Fibroblast of lung (primary cell): ENCODE measurements around the gene ABO. TPM values are rescaled to one million over a fixed set of nuclear protein-coding genes. Genes with fewer than 3 reads are reported as not detected.

Experiments used
- DNase-seq, 2 donors: peaks; one replicate each; pipeline versions ENCODE4 v3.0.0 to v3.0.0-alpha.2; 2010; ENCODE audit warnings: low read depth in 2 of 2
- H2AFZ ChIP-seq: 2 replicates; pipeline ENCODE4 v1.5.1; 2012; ENCODE audit warnings: low read length, control low read depth, inconsistent platforms
- H3K27ac ChIP-seq: 2 replicates; pipeline ENCODE4 v1.5.1; 2011; ENCODE audit warnings: low read length, control low read depth; ENCODE audit not compliant: insufficient read depth
- H3K27me3 ChIP-seq: 2 replicates; pipeline ENCODE4 v1.5.1; 2011; ENCODE audit warnings: mild to moderate bottlenecking, low read length; ENCODE audit not compliant: control insufficient read depth, insufficient read depth
- H3K36me3 ChIP-seq: 2 replicates; pipeline ENCODE4 v1.5.1; 2011; ENCODE audit warnings: low read length; ENCODE audit not compliant: control insufficient read depth, insufficient read depth
- H3K4me1 ChIP-seq: 2 replicates; pipeline ENCODE4 v1.5.1; 2011; ENCODE audit warnings: low read length; ENCODE audit not compliant: control insufficient read depth, insufficient read depth; ENCODE audit errors: extremely low read depth
- H3K4me2 ChIP-seq: 2 replicates; pipeline ENCODE4 v1.5.1; 2011; ENCODE audit warnings: low read length, control low read depth; ENCODE audit not compliant: insufficient read depth; ENCODE audit errors: extremely low read depth
- H3K4me3 ChIP-seq, 4 experiments: fragments of 200-600 bp in 1 of 4; sonication (generic) in 1 of 4; replicated peaks in 1 of 4; 2 replicates each; pipeline ENCODE4 v1.5.1; 2011 to 2016; ENCODE audit warnings: low read length in 4 of 4, low read depth in 3 of 4, mild to moderate bottlenecking in 3 of 4, control low read depth in 2 of 4, inconsistent platforms in 1 of 4, mixed read lengths in 1 of 4; ENCODE audit not compliant: insufficient read depth in 1 of 4; ENCODE audit errors: control extremely low read depth in 1 of 4
- H3K79me2 ChIP-seq: 2 replicates; pipeline ENCODE4 v1.5.1; 2012; ENCODE audit warnings: mild to moderate bottlenecking, low read length, inconsistent platforms; ENCODE audit not compliant: control insufficient read depth, insufficient read depth
- H3K9ac ChIP-seq: 2 replicates; pipeline ENCODE4 v1.5.1; 2011; ENCODE audit warnings: mild to moderate bottlenecking, low read length, control low read depth; ENCODE audit not compliant: insufficient read depth
- H3K9me3 ChIP-seq: 2 replicates; pipeline ENCODE4 v1.5.1; 2012; ENCODE audit warnings: low read depth, low read length; ENCODE audit not compliant: control insufficient read depth, insufficient read depth
- H4K20me1 ChIP-seq: 2 replicates; pipeline ENCODE4 v1.5.1; 2011; ENCODE audit warnings: low read length; ENCODE audit not compliant: control insufficient read depth, insufficient read depth; ENCODE audit errors: extremely low read depth
- CTCF ChIP-seq, 2 donors: IDR thresholded peaks in 1 of 2; conservative IDR thresholded peaks in 1 of 2; 1 replicate in 1 of 2; 2 replicates in 1 of 2; pipeline ENCODE4 v1.5.1; 2011 to 2012; ENCODE audit warnings: low read length in 2 of 2, control low read depth in 1 of 2, inconsistent platforms in 1 of 2, low read depth in 1 of 2, mild to moderate bottlenecking in 1 of 2
- EZH2 ChIP-seq: IDR thresholded peaks from 2 replicates; pipeline ENCODE4 v1.5.1; 2012; ENCODE audit warnings: low read length, control low read depth, mild to moderate bottlenecking; ENCODE audit errors: missing control alignments
- polyA plus RNA-seq, 2 donors: library from polyadenylated mRNA; depleted of rRNA in 1 of 2; stranded (reverse) in 1 of 2; unstranded in 1 of 2; fragments of >200 nt; gene quantifications; 2 replicates each; pipeline ENCODE4 v1.2.1, GENCODE V29; 2011 to 2012; ENCODE audit warnings: missing spikeins in 1 of 2
- total RNA-seq: library from RNA; depleted of rRNA; stranded (reverse); fragments of >200 nt; gene quantifications from 2 replicates; pipeline ENCODE4 v1.2.1, GENCODE V29; 2014

The ABO gene
- total and polyA plus RNA-seq, 2 donors (not counting 1 experiment from before 2014, with no cell fraction given) = not detected

- H3K4me3 ChIP-seq = no peak overlapping the region
- no peak for DNase-seq
- no peak for TF ChIP-seq EZH2
- TF ChIP-seq CTCF (conservative IDR thresholded peaks at IDR 0.05 in 1 of 2, IDR thresholded peaks at IDR 0.05 in 1 of 2; ENCODE audit: low read depth in 1 of 2, low read length in 2 of 2) = no peak
- no peak overlapping the region for H3K9ac ChIP-seq
- H3K27ac ChIP-seq = no peak overlapping the region
- no peaks in the 10 kb centered on the region for H4K20me1 ChIP-seq
- H3K27me3 ChIP-seq = peaks cover 21% of the 10 kb centered on the region
- H2AFZ ChIP-seq = no peak overlapping the region
- H3K4me2 ChIP-seq = no peak overlapping the region
- H3K4me1 ChIP-seq = no peaks in the 10 kb centered on the region
- H3K9me3 ChIP-seq = no peaks in the 10 kb centered on the region
- H3K79me2 ChIP-seq = no peaks in the 10 kb centered on the region
- H3K36me3 ChIP-seq = no peaks in the 10 kb centered on the region
These were observed 2.5 kb upstream of the ABO start for GRCh38 chr9:133277467-133277866.

- Histone ChIP-seq H3K27me3 (peaks cover 21% of the 10 kb centered on the region), H3K4me1 (no peaks in the 10 kb centered on the region), H3K9ac (no peak overlapping the region), H3K79me2 (no peaks in the 10 kb centered on the region), H3K36me3 (no peaks in the 10 kb centered on the region), H3K4me3 (no peak overlapping the region), H4K20me1 (no peaks in the 10 kb centered on the region), H3K27ac (no peak overlapping the region), H3K4me2 (no peak overlapping the region), H2AFZ (no peak overlapping the region), H3K9me3 (no peaks in the 10 kb centered on the region)
- DNase-seq = no peak
- no peak for TF ChIP-seq CTCF (conservative IDR thresholded peaks at IDR 0.05 in 1 of 2, IDR thresholded peaks at IDR 0.05 in 1 of 2; ENCODE audit: low read depth in 1 of 2, low read length in 2 of 2)
- TF ChIP-seq EZH2 = no peak
These were observed 1.9 kb upstream of the ABO start for GRCh38 chr9:133276923-133277322.

- TF ChIP-seq EZH2 (no peak), CTCF (conservative IDR thresholded peaks at IDR 0.05 in 1 of 2, IDR thresholded peaks at IDR 0.05 in 1 of 2; ENCODE audit: low read depth in 1 of 2, low read length in 2 of 2) (no peak)
- Histone ChIP-seq H3K36me3 (no peaks in the 10 kb centered on the region), H3K4me2 (no peak overlapping the region), H3K9ac (no peak overlapping the region), H2AFZ (no peak overlapping the region), H4K20me1 (no peaks in the 10 kb centered on the region), H3K9me3 (no peaks in the 10 kb centered on the region), H3K27me3 (peaks cover 19% of the 10 kb centered on the region), H3K79me2 (no peaks in the 10 kb centered on the region), H3K4me1 (no peaks in the 10 kb centered on the region), H3K27ac (no peak overlapping the region), H3K4me3 (no peak overlapping the region)
- DNase-seq = no peak
These were observed 1.2 kb upstream of the ABO start for GRCh38 chr9:133276001-133276884.
